ENCODE data around the gene NME1. TPM values are rescaled to one million over a fixed set of nuclear protein-coding genes. Genes with fewer than 3 reads are reported as not detected.

Gene NME1
- polyA plus RNA-seq, 3 donors from 2014 or later: 62.8 to 92.8 (median 75.9) TPM

DNA sequence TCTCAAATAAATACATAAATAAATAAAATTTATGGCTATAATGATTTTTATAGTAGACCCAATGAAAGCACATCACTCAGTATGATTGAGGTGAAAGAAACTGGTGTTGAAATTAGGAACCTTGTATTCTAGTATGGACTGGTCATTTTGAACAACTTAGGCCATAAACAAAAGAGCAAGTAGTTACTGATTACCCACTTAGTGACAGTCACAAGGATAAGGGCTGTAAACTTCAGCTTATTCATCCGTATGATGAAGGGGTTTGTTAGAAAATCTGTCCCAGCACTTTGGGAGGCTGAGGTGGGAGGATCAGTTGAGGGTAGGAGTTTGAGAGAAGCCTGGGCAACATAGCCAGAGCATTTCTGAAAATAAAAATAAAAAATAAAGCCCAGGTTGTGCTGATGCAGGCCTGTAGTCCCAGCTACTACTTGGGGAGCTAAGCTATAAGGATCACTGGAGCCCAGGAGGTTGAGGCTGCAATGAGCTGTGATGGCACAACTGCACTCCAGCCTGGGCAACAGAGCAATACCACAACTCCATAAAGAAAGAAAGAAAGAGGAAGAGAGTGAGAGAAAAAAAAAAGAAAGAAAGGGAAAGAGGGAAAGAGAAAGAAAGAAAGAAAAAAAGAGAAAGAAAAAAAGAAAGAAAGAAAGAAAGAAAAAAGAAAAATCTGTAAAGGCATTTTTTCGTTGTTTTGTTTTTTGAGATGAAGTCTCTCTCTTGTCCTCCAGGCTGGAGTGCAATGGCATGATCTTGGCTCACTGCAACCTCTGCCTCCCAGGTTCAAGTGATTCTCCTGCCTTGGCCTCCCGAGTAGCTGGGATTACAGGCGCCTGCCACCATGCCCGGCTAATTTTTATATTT lies 28.5 kb upstream of the NME1 start:
- Mint-ChIP-seq H3K27me3 (ENCODE audit: low read depth in 3 of 3) (peaks cover 6 to 13% (median 10%) of the 10 kb centered on the region in 3 donors), H3K9me3 (no peaks in the 10 kb centered on the region), H3K4me1 (peaks cover 17 to 19% of the 10 kb centered on the region in 2 donors), H3K4me3 (no peak overlapping the region), H3K36me3 (no peaks in the 10 kb centered on the region), H3K27ac (no peak overlapping the region)
- no peak for DNase-seq

DNA sequence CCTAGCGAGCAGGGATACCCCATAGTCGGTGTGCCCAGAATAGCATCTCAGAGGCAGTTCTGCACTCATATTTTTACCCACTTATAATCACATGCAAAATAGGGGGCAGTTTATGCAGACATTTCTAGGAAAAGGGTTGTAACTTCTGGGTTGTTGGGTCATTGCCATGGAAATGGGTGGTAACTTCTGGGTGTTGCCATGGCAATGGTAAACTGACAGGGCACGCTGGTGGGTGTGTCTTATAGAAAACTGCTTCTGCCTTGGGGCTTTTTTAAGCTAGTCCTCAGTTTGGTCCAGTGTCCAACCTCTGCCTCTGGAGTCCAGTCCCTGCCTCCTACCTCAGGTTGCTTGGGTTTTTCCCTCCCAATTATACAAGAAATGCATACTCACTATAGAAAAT lies 25.3 kb upstream of the NME1 start:
- Mint-ChIP-seq H3K27me3 (ENCODE audit: low read depth in 3 of 3) (peaks cover 0 to 5% (median 0%) of the 10 kb centered on the region in 3 donors), H3K36me3 (no peaks in the 10 kb centered on the region), H3K9me3 (no peaks in the 10 kb centered on the region), H3K4me3 (no peak overlapping the region), H3K27ac (no peak overlapping the region), H3K4me1 (no peaks in the 10 kb centered on the region)
- DNase-seq: no peak

DNA sequence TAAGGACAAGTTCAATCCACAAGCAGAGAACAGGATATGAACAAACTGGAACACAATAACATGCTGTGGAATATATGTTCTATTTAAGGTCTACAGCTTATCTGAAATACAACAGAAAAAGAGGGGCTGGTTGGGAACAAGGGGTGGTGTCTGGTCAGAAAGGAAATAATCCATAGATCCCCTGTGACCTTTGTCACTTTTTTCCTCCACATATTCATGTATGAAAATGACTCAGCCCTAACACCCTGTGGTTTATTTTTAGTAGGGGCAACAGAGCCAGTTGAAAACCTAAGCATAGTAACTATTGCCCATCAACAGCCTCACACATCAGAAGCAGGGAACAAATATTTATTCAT lies 20.4 kb upstream of the NME1 start:
- Mint-ChIP-seq H3K27ac (no peak overlapping the region), H3K27me3 (ENCODE audit: low read depth in 3 of 3) (peaks cover 0 to 6% (median 4%) of the 10 kb centered on the region in 3 donors), H3K4me3 (no peak overlapping the region), H3K36me3 (no peaks in the 10 kb centered on the region), H3K9me3 (no peaks in the 10 kb centered on the region), H3K4me1 (no peaks in the 10 kb centered on the region)
- no peak for DNase-seq

DNA sequence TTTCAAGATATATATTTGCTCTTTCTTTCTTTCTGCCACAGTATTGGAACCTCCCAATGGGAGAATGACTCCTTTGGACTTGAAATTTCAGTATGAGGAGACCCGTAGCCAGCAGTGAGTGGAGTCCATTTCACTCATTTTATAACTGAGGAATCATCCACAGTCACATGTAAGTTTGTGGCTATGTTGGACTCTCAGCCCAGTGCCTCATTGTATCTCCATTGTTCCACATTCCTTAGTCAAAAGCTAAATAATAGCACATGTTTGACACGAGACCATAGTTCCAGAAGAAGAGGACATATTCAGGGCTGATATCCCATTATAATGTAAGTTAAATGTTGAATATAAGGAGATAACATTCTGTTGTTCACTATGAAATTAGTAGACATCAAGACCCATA lies 20.0 kb upstream of the NME1 start:
- H3K27ac Mint-ChIP-seq: no peak overlapping the region
- H3K36me3 Mint-ChIP-seq: no peaks in the 10 kb centered on the region
- H3K4me1 Mint-ChIP-seq: no peaks in the 10 kb centered on the region
- no peak for DNase-seq
- no peaks in the 10 kb centered on the region for H3K9me3 Mint-ChIP-seq
- peaks cover 0 to 5% (median 4%) of the 10 kb centered on the region in 3 donors for H3K27me3 Mint-ChIP-seq (ENCODE audit: low read depth in 3 of 3)
- no peak overlapping the region for H3K4me3 Mint-ChIP-seq

DNA sequence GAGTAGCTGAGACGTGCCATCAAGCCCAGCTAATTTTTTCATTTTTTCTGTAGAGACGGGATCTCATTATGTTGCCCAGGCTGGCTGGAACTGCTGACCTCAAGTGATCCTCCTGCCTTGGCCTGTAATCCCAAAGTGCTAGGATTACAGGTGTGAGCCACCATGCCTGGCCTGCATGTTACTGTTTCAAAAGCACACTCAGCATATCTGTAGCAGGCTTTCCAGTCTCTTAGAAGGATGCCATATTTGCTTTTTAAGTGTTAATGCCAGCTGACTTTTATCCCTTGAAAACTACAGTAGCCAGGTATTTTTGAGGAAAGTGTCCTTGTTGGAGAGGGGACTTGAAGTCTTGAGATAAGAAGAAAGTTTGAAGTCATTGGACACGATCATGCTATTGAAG lies 17.4 kb upstream of the NME1 start:
- Mint-ChIP-seq H3K36me3 (no peaks in the 10 kb centered on the region), H3K9me3 (no peaks in the 10 kb centered on the region), H3K27ac (no peak overlapping the region), H3K4me3 (no peak overlapping the region), H3K4me1 (no peaks in the 10 kb centered on the region), H3K27me3 (ENCODE audit: low read depth in 3 of 3) (peaks cover 0 to 6% (median 4%) of the 10 kb centered on the region in 3 donors)
- DNase-seq: no peak

DNA sequence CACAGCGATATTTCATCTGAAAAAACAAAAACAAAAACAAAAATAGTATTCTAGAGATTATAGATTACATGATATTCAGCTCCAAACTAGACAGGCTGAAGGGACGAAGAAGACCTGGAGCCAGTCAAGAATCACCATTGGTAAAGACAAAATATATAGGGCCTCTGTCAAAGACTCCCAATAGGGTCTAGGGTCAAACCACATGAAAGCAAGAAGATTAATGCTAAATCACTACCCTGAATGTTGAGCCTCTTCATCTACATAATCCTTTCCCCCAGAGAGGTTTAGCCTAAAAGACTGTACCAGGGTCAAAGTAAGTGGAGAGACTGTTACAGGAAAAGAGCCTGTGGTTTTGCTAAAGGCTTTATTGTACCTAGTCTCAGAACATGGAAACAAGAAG lies 10.8 kb upstream of the NME1 start:
- H3K27ac Mint-ChIP-seq: no peak overlapping the region
- no peak for DNase-seq
- no peak overlapping the region for H3K4me3 Mint-ChIP-seq
- no peaks in the 10 kb centered on the region for H3K36me3 Mint-ChIP-seq
- no peaks in the 10 kb centered on the region for H3K9me3 Mint-ChIP-seq
- peaks cover 0 to 6% (median 1%) of the 10 kb centered on the region in 3 donors for H3K27me3 Mint-ChIP-seq (ENCODE audit: low read depth in 3 of 3)
- H3K4me1 Mint-ChIP-seq: no peaks in the 10 kb centered on the region

DNA sequence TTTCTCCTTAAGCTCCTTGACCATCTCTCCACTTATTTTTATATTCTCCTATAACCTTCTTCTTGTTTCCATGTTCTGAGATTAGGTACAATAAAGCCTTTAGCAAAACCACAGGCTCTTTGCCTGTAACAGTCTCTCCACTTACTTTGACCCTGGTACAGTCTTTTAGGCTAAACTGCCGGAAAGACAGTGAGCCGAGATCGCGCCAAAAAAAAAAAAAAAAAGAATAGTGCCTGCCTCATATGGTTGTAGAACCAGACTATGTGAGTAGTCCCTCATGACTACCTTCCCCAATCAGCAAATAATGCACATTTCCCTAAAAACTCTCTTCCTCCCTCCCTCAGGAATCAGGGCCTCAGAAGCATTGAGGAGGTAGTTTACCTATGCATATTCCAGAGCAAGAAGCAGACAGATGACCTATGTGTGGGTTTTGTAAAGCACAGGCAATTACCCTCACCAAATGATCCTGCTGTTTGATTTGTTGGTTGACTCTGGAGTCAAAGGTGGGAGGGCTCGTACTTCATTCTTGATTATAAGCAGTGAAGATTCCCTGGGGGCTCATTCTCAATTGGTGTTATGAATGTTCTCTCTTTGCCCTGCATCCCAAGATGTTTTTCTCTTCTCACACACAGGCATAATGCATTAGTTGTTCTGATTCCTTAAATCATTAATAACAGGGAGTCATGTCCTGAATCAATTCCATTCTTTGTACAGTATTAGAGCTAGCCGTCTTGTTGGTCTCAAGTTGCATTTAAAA lies 8.9 kb upstream of the NME1 start:
- no peaks in the 10 kb centered on the region for H3K9me3 Mint-ChIP-seq
- DNase-seq: no peak
- no peak overlapping the region for H3K27ac Mint-ChIP-seq
- no peak overlapping the region for H3K4me3 Mint-ChIP-seq
- no peaks in the 10 kb centered on the region for H3K4me1 Mint-ChIP-seq
- no peaks in the 10 kb centered on the region for H3K36me3 Mint-ChIP-seq
- peaks cover 0 to 5% (median 1%) of the 10 kb centered on the region in 3 donors for H3K27me3 Mint-ChIP-seq (ENCODE audit: low read depth in 3 of 3)

DNA sequence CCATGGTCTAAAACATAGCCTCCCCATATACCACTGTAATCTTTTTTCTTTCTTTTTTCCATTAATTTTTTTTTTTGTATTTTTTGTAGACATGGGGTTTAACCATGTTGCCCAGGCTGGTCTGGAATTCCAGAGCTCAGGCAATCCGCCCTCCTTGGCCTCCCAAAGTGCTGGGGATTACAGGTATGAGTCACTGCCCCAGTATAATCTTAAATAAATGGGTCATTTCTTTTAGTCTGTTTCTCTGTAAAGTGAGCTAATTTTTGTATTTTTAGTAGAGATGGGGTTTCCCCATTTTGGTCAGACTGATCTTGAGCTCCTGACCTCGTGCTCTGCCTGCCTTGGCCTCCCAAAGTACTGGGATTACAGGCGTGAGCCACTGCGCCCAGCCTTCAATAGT lies 5.7 kb upstream of the NME1 start:
- Mint-ChIP-seq H3K9me3 (no peaks in the 10 kb centered on the region), H3K36me3 (no peaks in the 10 kb centered on the region), H3K4me3 (no peak overlapping the region), H3K27ac (no peak overlapping the region), H3K4me1 (no peaks in the 10 kb centered on the region), H3K27me3 (ENCODE audit: low read depth in 3 of 3) (peaks cover 0 to 5% (median 1%) of the 10 kb centered on the region in 3 donors)
- DNase-seq: no peak

DNA sequence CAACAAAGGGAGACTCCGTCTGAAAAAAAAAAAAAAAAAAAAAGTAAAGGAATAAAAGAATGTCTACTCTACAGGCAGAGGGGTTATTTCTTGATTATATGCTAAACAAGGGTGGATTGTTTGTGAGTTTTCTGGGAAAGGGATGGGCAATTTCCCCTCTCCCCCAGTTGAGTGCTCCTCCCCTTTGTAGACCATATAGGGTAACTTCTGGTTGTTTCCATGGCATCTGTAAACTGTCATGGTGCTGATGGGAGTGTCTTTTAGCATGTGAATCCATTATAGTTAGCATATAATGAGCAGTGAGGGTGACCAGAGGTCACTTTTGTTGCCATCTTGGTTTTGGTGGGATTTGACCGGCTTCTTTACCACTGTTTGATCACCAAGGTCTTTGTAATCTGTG lies 4.2 kb upstream of the NME1 start:
- no peak overlapping the region for H3K4me3 Mint-ChIP-seq

DNA sequence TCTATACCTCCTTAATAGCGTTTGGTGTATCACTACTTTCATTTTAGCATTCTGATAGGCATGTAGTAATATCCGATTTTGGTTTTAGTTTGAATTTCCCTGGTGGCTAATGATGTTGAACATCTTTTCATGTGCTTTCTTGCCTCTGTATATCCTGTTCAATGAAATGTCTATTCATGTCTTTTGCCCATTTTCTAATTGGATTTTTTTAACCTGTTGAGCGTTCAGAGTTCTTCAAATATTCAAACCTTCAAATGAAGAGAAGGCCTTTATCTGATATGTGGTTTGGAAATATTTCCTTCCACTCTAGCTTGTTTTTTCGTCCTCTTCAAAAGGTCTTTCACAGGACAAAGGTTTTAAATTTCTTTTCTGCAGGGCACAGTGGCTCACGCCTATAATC lies 2.4 kb upstream of the NME1 start:
- H3K27ac Mint-ChIP-seq: no peak overlapping the region
- H3K4me1 Mint-ChIP-seq: no peaks in the 10 kb centered on the region
- DNase-seq: no peak
- no peak overlapping the region for H3K4me3 Mint-ChIP-seq
- H3K27me3 Mint-ChIP-seq (ENCODE audit: low read depth in 3 of 3): peaks cover 0 to 5% (median 0%) of the 10 kb centered on the region in 3 donors
- H3K36me3 Mint-ChIP-seq: peaks cover 0 to under 1% (median 0%) of the 10 kb centered on the region in 3 donors
- no peaks in the 10 kb centered on the region for H3K9me3 Mint-ChIP-seq

More for the DNA sequence above, 4.2 kb upstream of the NME1 start:
- H3K36me3 Mint-ChIP-seq: no peaks in the 10 kb centered on the region
- H3K27ac Mint-ChIP-seq: no peak overlapping the region
- peaks cover 0 to 5% (median 0%) of the 10 kb centered on the region in 3 donors for H3K27me3 Mint-ChIP-seq (ENCODE audit: low read depth in 3 of 3)
- DNase-seq: no peak
- no peaks in the 10 kb centered on the region for H3K9me3 Mint-ChIP-seq
- no peaks in the 10 kb centered on the region for H3K4me1 Mint-ChIP-seq

DNA sequence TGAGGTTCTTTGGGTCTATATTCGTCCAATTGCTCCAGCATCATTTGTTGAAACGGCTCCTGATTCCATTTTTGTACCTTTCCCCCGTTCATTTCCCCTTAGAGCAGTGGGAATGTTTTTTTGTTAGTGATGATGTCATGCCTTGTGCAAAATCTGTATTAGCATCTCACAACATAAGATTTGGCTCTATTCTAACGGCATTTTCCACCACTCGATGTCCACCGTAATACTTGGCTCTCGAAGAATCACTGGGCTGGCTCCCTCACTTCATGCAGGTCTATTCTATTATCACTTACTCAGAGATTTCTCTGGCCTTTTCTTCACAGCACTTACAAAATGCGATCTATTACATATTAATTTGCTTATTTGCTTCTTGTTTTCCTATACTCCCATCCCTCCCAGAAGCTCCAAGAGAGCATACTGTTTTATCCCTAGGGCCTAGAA lies 571 bp upstream of the NME1 start:
- Mint-ChIP-seq H3K4me3 (no peak overlapping the region), H3K36me3 (peaks cover 4 to 6% (median 4%) of the 10 kb centered on the region in 3 donors), H3K4me1 (no peaks in the 10 kb centered on the region)

DNA sequence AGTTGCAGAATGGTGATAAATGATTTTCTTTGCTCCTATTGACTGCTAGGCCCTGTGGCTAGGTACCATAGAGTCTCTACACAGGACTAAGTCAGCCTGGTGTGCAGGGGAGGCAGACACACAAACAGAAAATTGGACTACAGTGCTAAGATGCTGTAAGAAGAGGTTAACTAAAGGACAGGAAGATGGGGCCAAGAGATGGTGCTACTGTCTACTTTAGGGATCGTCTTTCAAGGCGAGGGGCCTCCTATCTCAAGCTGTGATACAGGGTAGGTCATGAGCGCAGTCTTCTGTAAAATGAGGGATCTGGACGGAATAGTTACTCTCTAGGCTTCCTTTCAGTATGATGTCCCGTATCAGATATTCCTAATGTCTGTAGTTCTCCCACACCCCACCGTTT lies 817 bp downstream of the NME1 start:
- no peaks in the 10 kb centered on the region for H3K27me3 Mint-ChIP-seq (ENCODE audit: low read depth in 3 of 3)
- H3K9me3 Mint-ChIP-seq: no peaks in the 10 kb centered on the region
- H3K4me3 Mint-ChIP-seq: no peak overlapping the region
- no peaks in the 10 kb centered on the region for H3K4me1 Mint-ChIP-seq
- no peak overlapping the region for H3K27ac Mint-ChIP-seq
- H3K36me3 Mint-ChIP-seq: peaks cover 4 to 6% (median 4%) of the 10 kb centered on the region in 3 donors
- DNase-seq: no peak

More for the DNA sequence above, 571 bp upstream of the NME1 start:
- no peak for DNase-seq
- H3K27me3 Mint-ChIP-seq (ENCODE audit: low read depth in 3 of 3): peaks cover 0 to under 1% (median 0%) of the 10 kb centered on the region in 3 donors
- H3K9me3 Mint-ChIP-seq: no peaks in the 10 kb centered on the region
- no peak overlapping the region for H3K27ac Mint-ChIP-seq

DNA sequence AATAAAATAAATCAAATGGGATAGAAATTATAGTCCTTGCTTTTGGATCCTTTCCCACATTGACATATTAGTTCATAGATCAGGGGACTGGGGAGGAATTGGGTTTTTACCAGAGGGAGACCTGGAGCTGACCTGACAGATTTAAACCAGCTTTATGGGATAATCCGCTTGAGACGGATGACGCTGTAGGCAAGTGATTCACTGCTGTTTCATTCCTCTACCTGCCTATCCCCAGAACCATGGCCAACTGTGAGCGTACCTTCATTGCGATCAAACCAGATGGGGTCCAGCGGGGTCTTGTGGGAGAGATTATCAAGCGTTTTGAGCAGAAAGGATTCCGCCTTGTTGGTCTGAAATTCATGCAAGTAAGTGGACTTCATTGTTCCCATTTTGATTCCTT lies 2.1 kb downstream of the NME1 start:
- H3K4me3 Mint-ChIP-seq: peak overlapping the region in 3 of 5 donors; percentile 18 to 44 (median 19)
- no peak overlapping the region for H3K27ac Mint-ChIP-seq
- DNase-seq: no peak
- H3K4me1 Mint-ChIP-seq: no peaks in the 10 kb centered on the region
- H3K27me3 Mint-ChIP-seq (ENCODE audit: low read depth in 3 of 3): no peaks in the 10 kb centered on the region
- H3K9me3 Mint-ChIP-seq: no peaks in the 10 kb centered on the region
- peaks cover 9 to 11% (median 11%) of the 10 kb centered on the region in 3 donors for H3K36me3 Mint-ChIP-seq

DNA sequence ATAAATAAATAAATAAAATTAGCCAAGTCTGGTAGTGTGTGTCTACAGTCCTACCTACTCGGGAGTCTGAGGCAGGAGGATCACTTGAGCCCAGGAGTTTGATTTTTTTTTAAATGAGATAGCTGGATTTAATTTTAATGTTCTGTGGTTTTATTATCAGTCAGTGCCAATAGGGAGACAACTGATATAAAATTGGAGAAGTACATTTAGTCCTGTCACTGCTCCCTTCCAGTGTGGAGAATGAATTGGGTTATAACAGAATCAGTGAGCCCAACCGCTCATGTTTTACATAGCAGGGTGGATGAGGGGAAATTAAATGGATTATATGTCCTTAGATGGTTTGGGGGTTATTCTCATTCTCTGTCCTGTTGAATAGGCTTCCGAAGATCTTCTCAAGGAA lies 6.2 kb downstream of the NME1 start:
- Mint-ChIP-seq H3K36me3 (peaks cover 9 to 20% (median 17%) of the 10 kb centered on the region in 3 donors), H3K4me3 (no peak overlapping the region)

More for the DNA sequence above, 6.2 kb downstream of the NME1 start:
- Mint-ChIP-seq H3K9me3 (no peaks in the 10 kb centered on the region), H3K27me3 (ENCODE audit: low read depth in 3 of 3) (no peaks in the 10 kb centered on the region), H3K27ac (no peak overlapping the region), H3K4me1 (no peaks in the 10 kb centered on the region)
- no peak for DNase-seq

Data from immature natural killer cell (primary cell).